Stimulated activated CD4-positive, alpha-beta T cell treated with anti-CD3 and anti-CD28 coated beads, Interleukin-15, amount 100 ng/mL, for 1 hour (primary cell): ENCODE data around the gene HOXC11.

Source experiments
- DNase-seq, 2 donors: peaks; one replicate each; pipeline ENCODE4 v3.0.0-alpha.2; 2020; ENCODE audit warnings: low read depth in 1 of 2, low spot score in 1 of 2

Gene HOXC11

GRCh38 chr12:54009171-54010052 is 36.5 kb downstream of the HOXC11 start:
- no peak for DNase-seq

DNA sequence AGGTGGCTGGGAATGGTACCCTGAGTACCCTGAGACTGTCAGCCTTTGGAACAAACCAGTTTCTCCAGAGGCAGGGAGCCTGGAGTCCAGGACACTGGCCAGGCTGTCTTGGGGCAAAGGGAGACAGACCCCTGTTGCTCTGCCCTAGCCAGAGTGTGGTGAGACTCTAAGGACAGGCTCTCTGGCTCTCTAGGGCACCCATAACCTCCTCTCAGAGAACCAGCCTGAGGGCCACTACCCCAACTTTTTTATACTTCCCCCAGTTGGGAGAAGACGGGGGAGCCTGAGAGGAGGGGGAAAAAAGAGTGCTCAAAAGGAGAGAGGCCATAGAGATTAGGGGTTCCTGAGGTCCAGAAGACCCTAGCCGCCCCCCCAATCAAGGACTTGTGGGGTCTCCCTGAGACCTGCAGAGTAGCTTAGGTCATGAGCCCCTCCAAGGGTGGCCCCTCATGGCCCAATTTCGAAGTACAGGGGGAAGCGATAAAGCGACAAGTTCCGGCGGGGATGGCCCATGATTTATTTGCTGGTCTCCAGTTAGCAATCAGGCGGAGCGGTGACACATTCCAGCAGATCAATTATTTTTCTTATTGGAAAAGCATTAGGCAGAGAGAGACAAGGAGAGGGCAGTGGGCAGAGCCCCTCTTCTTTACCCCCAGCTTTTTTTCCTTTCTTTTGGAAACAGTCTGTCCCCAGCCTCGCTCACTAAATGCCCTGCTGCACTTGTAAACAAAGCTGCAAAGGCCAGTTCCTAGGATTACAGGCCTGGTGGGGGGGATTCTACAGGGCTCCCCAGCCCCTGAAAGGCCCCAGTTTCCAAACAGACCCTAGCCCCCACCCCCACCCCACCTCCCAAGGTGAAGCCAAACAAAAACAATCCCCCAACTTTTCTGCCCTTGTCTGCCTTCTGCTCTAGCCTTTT is 37.4 kb downstream of the HOXC11 start:
- DNase-seq = no peak

GRCh38 chr12:54010972-54011664 is 38.2 kb downstream of the HOXC11 start:
- DNase-seq = no peak

DNA sequence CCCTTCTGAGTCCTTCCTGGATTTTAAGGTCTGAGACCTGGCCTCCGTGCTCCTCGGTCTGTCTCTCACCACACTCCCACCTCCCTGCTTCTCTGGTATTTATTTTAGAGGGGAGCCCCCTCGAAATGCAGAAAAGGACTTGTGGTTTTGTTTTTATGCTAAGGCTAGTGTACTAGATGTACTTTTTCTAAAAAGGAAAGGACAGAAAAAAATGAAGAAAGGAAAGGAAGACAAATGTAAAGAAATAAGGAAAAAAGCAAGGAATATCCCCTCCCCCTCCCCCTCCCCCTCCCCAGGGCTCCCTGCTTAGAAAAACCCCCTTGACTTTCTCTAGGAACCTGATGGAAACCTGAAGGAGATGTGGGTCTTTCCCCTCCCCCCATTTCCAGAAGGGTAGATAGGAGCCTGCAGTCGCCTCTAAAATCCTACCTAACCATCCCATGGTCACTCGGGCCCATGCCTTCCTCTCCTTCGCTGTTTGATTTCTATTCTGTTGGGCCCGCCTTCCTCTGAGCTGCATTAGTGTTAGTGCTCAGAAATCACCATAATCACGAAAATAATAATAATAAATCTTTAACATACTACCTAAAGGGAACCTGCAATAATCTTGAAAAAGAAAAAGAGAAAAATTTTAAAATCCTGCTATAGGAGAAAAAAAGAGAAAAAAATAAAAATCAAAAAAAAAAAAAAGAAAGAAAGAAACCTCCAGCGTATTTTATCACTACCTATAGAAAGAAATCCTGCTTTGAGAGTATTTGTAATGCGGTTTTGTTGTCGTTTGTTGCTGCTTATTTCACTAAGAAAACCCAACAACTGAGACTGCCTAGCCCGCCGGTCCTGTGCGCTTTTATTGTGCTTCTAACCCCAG is 39.0 kb downstream of the HOXC11 start:
- no peak for DNase-seq

GRCh38 chr12:54012631-54013409 is 39.9 kb downstream of the HOXC11 start:
- no peak for DNase-seq

- no peak for DNase-seq
Observed at GRCh38 chr12:54014377-54015017, 41.6 kb downstream of the HOXC11 start.

- no peak for DNase-seq
Observed at GRCh38 chr12:54015018-54015931, 42.3 kb downstream of the HOXC11 start.

GRCh38 chr12:54016051-54016450 is 43.1 kb downstream of the HOXC11 start:
- no peak for DNase-seq

- DNase-seq = no peak
Observed at GRCh38 chr12:54016478-54016964, 43.6 kb downstream of the HOXC11 start.

DNA sequence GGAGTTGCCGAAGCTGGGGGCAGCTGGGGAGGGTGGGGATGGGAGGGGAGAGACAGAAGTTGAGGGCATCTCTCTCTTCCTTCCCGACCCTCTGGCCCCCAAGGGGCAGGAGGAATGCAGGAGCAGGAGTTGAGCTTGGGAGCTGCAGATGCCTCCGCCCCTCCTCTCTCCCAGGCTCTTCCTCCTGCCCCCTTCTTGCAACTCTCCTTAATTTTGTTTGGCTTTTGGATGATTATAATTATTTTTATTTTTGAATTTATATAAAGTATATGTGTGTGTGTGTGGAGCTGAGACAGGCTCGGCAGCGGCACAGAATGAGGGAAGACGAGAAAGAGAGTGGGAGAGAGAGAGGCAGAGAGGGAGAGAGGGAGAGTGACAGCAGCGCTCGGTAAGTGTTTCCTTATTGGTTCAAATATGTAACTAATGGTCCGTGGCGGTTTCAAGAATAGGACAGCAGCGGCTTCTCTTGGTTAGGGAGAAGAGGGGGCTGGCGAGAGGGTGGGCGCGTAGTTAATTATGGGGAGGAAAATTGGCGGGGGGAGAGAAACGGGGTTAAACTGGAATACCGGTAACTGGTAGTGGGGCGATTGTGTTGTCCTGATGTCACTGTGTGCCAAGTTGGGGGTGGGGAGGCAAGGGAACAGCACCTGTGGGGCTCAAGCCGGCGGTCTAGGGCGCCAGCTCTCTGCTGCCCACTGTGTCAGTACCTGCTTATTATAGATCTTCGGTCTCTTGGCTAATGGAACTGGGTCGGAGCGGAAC is 44.3 kb downstream of the HOXC11 start:
- no peak for DNase-seq

DNA sequence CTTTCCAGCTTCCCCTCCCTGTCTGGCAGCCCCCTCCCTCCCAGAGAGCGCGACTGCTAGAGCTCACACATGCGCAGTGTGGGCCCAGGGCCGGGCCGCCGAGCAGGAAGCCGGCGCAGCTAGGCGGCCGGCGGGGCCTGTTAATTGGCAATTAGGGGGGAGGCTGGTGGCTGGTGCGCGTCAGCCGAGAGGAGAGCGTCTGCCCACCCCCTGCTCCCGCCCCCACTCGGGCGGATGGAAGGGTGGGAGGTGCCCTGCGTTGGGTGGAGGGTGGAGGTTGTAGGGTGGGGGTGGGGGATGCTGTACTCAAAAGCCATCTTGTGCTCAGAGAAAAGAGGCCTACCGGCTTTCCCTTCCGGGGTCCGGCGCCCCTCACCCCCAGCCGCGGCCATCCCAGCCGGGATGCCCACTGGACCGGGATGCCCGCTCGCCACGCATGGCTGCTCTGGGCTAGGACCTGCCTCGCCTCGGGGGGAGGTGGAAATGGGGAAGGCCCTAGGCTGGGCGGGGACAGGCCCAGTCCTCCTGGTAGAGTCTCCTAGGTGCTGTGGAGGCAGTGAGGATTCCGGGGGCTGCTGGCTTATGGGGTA is 45.0 kb downstream of the HOXC11 start:
- DNase-seq = peak; percentile 25 to 53

GRCh38 chr12:54018468-54018984 is 45.6 kb downstream of the HOXC11 start:
- no peak for DNase-seq

DNA sequence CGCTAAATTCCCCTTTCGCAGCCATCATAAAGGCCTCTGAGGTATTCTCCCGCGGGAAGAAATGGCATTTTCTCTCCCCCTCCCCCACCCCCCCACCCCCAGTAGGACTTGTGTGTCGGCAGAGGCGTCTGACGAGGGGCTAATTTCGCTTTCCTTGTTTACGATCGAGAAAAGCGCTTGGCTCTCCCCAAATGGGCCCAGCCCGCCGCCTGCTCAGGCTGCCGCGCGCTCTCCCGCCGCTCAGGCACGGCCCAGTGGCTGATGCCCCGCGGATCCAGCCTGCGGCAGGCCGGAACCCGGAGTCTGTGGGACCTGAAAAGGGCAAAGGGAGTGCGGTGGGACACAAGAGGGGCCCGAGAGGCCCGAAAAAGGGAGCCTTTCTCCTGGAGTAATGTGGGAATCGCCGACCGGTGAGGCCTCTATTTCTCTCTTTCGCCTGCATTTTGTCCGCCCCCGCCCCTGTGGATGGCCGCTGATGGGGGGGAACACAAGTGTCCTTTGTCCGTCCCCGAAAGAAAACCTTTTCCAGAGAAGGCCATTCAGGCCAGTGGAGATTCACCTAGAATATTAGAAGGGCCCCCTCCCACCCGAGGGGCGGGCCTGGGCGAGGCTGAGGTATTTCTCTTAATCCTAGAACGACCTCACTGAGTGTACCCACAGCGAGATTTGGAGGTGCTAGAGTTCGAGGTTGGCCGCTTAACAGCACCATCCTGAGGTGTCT is 46.3 kb downstream of the HOXC11 start:
- no peak for DNase-seq

- no peak for DNase-seq
Observed at GRCh38 chr12:54019924-54020590, 47.1 kb downstream of the HOXC11 start.
